OCI-M2 (cell line): Measurements from ENCODE around the gene PCDHGA6.
"Not testable (repeated sequence)": the region's sequence is repeated elsewhere in the genome, so short reads cannot be mapped to it uniquely, and the experiment has no call there.

Experiments
- DNase-seq: peaks from one replicate; lab custom pipeline; 2025; ENCODE audit not compliant: unreplicated experiment; lab: John Stamatoyannopoulos, UW

The PCDHGA6 gene

DNA sequence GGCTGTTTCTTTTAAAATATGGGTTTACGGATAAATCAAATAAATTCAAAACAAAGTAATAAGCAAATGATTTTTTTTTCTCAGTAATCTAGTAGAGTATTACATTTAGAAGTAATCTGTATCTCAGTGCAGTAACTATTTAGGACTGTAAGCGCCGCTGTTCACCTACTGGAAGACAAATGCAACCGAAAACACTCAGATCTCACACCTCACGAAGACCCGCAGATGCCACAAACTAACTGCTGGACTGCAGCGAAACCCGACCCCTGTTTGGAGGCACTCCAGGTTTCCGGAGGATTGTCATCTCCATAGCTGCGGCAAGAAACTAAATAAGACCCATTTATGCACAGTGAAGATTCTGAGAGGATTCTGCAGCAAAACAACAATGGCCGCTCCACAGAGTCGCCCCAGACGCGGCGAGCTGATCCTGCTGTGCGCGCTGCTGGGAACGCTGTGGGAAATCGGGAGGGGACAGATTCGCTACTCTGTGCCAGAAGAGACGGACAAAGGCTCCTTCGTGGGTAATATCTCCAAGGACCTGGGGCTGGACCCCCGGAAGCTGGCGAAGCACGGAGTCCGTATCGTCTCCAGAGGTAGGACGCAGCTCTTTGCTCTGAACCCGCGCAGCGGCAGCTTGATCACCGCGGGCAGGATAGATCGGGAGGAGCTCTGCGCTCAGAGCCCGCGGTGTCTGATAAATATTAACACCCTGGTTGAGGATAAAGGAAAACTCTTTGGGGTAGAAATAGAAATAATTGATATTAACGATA, 18.9 kb downstream of the PCDHGA6 start, which contains the start of gene PCDHGA8:
TSS of gene PCDHGA8 (plus strand) at position 205 of the 770 bp plus-strand sequence. CDS start at position 386, 181 bp downstream.
- DNase-seq, result no peak

DNA sequence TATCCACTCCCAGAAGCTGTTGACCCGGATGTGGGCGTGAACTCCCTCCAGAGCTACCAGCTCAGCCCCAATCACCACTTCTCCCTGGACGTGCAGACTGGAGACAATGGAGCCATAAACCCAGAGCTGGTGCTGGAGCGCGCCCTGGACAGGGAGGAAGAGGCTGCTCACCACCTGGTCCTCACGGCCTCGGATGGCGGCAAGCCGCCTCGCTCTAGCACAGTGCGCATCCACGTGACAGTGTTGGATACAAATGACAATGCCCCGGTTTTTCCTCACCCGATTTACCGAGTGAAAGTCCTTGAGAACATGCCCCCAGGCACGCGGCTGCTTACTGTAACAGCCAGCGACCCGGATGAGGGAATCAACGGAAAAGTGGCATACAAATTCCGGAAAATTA, 19.6 kb downstream of the PCDHGA6 start:
- DNase-seq, result no peak

- DNase-seq, result not testable (repeated sequence)
Measured at GRCh38 chr5:141394401-141395187, 20.9 kb downstream of the PCDHGA6 start.

DNA sequence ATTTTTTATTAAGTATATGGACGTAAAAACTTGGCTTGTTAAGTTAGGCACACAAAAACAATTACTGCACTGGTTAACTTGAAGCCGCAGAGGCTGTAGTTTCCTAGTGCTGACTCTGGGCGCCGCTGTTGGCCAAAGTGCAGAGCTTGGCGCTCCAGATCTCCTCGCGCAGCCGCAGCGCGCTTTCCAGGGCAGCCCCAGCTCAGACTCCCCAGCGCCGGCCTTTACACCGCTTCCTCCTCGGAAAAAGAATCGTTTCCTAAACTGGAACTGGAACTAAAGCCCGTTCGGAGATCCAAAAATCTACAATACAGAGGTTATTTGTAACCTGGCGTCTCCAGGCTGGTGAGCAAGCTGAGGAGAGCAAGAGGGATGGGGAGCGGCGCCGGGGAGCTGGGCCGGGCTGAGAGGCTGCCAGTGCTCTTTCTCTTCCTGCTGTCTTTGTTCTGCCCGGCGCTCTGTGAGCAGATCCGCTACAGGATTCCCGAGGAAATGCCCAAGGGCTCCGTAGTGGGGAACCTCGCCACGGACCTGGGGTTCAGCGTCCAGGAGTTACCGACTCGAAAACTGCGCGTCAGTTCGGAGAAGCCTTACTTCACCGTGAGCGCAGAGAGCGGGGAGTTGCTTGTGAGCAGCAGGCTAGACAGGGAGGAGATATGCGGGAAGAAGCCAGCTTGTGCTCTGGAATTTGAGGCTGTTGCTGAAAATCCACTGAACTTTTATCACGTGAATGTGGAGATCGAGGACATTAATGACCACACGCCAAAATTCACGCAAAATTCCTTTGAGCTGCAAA, 24.3 kb downstream of the PCDHGA6 start, which contains the start of gene PCDHGB5:
TSS of gene PCDHGB5 (plus strand) at position 192 of the 796 bp plus-strand sequence. CDS start at position 373, 181 bp downstream.
- not testable (repeated sequence) for DNase-seq

DNA sequence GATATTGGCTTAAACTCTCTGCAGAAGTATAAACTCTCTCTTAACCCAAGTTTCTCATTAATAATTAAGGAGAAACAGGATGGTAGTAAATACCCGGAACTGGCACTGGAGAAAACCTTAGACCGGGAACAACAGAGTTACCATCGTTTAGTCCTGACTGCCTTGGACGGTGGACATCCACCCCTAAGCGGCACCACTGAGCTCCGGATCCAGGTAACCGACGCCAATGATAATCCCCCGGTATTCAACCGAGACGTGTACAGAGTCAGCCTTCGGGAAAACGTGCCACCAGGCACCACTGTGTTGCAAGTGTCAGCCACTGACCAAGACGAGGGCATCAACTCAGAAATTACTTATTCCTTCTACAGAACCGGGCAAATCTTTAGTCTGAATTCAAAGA, 24.9 kb downstream of the PCDHGA6 start:
- no peak for DNase-seq

- no peak for DNase-seq
Measured at GRCh38 chr5:141399555-141400258, 26.0 kb downstream of the PCDHGA6 start.

GRCh38 chr5:141402553-141403243, 29.0 kb downstream of the PCDHGA6 start, which contains the start of gene PCDHGA9:
Gene PCDHGA9, plus strand, starts transcription at chr5:141402778. Its CDS starts 175 bp downstream, at chr5:141402953.
- DNase-seq, result no peak

DNA sequence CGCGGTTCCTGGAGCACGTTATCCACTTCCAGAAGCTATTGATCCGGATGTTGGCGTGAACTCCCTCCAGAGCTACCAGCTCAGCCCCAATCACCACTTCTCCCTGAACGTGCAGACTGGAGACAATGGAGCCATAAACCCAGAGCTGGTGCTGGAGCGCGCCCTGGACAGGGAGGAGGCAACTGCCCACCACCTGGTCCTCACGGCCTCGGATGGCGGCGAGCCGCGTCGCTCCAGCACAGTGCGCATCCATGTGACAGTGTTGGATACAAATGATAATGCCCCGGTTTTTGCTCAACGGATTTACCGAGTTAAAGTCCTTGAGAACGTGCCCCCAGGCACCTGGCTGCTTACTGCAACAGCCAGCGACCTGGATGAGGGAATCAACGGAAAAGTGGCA, 29.7 kb downstream of the PCDHGA6 start:
- no peak for DNase-seq

DNA sequence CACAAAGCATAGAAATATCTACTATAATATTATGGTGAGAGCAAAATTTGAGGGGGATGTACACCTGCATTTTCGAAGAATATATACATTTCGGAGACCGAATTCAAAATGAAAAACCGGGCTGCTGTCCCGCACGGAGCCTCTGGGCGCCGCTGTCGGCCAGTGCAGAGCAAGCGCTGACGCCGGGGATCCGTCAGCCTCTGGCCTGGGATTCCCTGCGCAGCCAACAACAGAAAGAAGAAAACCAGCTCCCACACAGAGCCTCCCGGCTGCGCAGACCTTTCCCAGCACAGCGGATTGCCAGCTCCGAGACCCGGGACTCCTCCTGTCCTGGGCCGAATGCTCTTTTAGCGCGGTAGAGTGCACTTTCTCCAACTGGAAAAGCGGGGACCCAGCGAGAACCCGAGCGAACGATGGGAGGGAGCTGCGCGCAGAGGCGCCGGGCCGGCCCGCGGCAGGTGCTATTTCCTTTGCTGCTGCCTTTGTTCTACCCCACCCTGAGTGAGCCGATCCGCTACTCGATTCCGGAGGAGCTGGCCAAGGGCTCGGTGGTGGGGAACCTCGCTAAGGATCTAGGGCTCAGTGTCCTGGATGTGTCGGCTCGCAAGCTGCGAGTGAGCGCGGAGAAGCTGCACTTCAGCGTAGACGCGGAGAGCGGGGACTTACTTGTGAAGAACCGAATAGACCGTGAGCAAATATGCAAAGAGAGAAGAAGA, 34.3 kb downstream of the PCDHGA6 start, which contains the start of gene PCDHGB6:
TSS of gene PCDHGB6 (plus strand) at position 232 of the 716 bp plus-strand sequence. CDS start at position 414, 182 bp downstream.
- DNase-seq, result not testable (repeated sequence)

- no peak for DNase-seq
Measured at GRCh38 chr5:141409598-141410306, 36.1 kb downstream of the PCDHGA6 start.

DNA sequence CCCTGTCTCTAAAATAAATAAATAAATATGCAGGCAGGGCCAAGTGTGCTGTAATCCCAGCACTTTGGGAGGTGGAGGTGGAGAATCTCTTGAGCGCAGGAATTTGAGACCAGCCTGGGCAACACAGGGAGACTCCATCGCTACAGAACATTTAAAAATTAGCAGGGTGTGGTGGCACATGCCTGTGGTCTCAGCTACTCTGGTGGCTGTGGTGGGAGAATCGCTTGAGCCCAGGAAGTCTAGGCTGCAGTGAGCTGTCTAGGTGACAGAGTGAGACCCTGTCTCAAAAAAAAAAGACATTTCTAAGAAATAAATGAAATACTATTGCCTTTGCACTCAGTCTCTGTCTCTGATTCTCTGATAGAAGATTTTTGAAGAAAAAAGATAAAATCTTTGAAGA, 37.9 kb downstream of the PCDHGA6 start:
- DNase-seq, result no peak

- peak; percentile 18 for DNase-seq
Measured at GRCh38 chr5:141412854-141413539, 39.3 kb downstream of the PCDHGA6 start, which contains the start of gene PCDHGA10. Gene PCDHGA10, plus strand, starts transcription at chr5:141412987. Its CDS starts 189 bp downstream, at chr5:141413176.

- DNase-seq, result no peak
Measured at GRCh38 chr5:141413540-141414069, 39.9 kb downstream of the PCDHGA6 start.

DNA sequence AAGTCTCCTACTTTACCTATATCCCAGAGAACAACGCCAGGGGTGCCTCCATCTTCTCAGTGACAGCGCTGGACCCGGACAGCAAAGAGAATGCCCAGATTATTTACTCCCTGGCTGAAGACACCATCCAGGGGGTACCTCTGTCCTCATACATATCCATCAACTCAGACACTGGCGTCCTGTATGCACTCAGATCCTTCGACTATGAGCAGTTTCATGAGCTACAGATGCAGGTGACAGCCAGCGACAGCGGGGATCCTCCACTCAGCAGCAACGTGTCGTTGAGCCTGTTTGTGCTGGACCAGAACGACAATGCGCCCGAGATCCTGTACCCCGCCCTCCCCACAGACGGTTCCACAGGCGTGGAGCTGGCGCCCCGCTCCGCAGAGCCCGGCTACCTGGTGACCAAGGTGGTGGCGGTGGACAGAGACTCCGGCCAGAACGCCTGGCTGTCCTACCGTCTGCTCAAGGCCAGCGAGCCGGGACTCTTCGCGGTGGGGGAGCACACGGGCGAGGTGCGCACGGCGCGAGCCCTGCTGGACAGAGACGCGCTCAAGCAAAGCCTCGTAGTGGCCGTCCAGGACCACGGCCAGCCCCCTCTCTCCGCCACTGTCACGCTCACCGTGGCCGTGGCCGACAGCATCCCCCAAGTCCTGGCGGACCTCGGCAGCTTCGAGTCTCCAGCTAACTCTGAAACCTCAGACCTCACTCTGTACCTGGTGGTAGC, 41.0 kb downstream of the PCDHGA6 start:
- DNase-seq, result not testable (repeated sequence)

DNA sequence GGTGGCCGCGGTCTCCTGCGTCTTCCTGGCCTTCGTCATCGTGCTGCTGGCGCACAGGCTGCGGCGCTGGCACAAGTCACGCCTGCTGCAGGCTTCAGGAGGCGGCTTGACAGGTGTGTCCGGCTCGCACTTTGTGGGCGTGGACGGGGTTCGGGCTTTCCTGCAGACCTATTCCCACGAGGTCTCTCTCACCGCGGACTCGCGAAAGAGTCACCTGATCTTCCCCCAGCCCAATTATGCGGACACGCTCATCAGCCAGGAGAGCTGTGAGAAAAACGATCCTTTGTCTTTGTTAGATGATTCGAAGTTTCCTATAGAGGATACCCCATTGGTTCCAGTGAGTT, 41.6 kb downstream of the PCDHGA6 start:
- DNase-seq, result not testable (repeated sequence)

GRCh38 chr5:141417494-141418172, 43.9 kb downstream of the PCDHGA6 start, which contains the start of gene PCDHGB7:
Gene PCDHGB7, plus strand, starts transcription at chr5:141417677. Its CDS starts 183 bp downstream, at chr5:141417860.
- not testable (repeated sequence) for DNase-seq
